Aorta (tissue), 5 donors: Measurements from ENCODE around the gene GRN. TPM values are rescaled to one million over a fixed set of nuclear protein-coding genes. Genes with fewer than 3 reads are reported as not detected.

Experiments used
- ATAC-seq: fragments of 200-7000 bp; cut with Tn5 transposase; one replicate; pipeline ENCODE4 v1.9.1; 2022; ENCODE audit warnings: moderate library complexity; ENCODE audit not compliant: low FRiP score
- DNase-seq, 2 donors: peaks; one replicate each; pipeline ENCODE4 v3.0.0-alpha.2; 2020
- H3K27ac ChIP-seq, 2 donors: one replicate each; pipeline ENCODE4 v1.5.1; 2013; ENCODE audit warnings: low read length in 2 of 2, mild to moderate bottlenecking in 2 of 2, moderate library complexity in 2 of 2, control low read depth in 1 of 2, inconsistent platforms in 1 of 2, low read depth in 1 of 2
- H3K27me3 ChIP-seq, 2 donors: one replicate each; pipeline ENCODE4 v1.6.1; 2013; ENCODE audit warnings: control low read depth in 1 of 2, low read length in 1 of 2, mild to moderate bottlenecking in 1 of 2, moderate library complexity in 1 of 2; ENCODE audit not compliant: insufficient read depth in 2 of 2, control insufficient read depth in 1 of 2
- H3K36me3 ChIP-seq, 2 donors: one replicate each; pipeline ENCODE4 v1.6.1; 2013; ENCODE audit warnings: control low read depth in 1 of 2, low read length in 1 of 2, mild to moderate bottlenecking in 1 of 2; ENCODE audit not compliant: insufficient read depth in 2 of 2, control insufficient read depth in 1 of 2
- H3K4me1 ChIP-seq, 2 donors: one replicate each; pipeline ENCODE4 v1.6.1; 2013; ENCODE audit warnings: low read length in 2 of 2, control low read depth in 1 of 2, mild to moderate bottlenecking in 1 of 2, moderate library complexity in 1 of 2; ENCODE audit not compliant: insufficient read depth in 2 of 2, control insufficient read depth in 1 of 2
- H3K4me3 ChIP-seq, 2 donors: one replicate each; pipeline ENCODE4 v1.5.1; 2013; ENCODE audit warnings: low read length in 2 of 2, control low read depth in 1 of 2, mild to moderate bottlenecking in 1 of 2
- H3K9me3 ChIP-seq: one replicate; pipeline ENCODE4 v1.6.1; 2013; ENCODE audit warnings: mild to moderate bottlenecking, low read length; ENCODE audit not compliant: control insufficient read depth
- WGBS, 2 donors: extraction: QIAGEN DNeasy Blood & Tissue Kit; methylation state at CpG; one replicate each; pipeline ENCODE4 v1.1.7; 2013; 5-methylcytosine and 5-hydroxymethylcytosine counted together
- intact Hi-C, 2 donors: fragments of 100-400 bp; cut with DNase I; formaldehyde crosslinking; loops; one replicate each; pipeline versions ENCODE4 v1.14.2 to v1.15.0; 2022
- long read RNA-seq, 2 donors: library from polyadenylated mRNA; unstranded; transcript quantifications; one replicate each; pipeline ENCODE4 v2.0.0, GENCODE V29; 2020 to 2021
- polyA plus RNA-seq, 2 donors: library from polyadenylated mRNA; stranded (reverse); fragments of 200-250 nt; gene quantifications; one replicate each; pipeline ENCODE4 v1.2.3, GENCODE V29; 2013
- total RNA-seq, 2 donors: library from RNA; stranded (reverse); fragmentation: NEBNext Ultra II Directional; extraction: Animal tissue kit (Norgen Biotek cat#: 25700); gene quantifications; one replicate each; pipeline ENCODE4 v1.2.1, GENCODE V29; 2021
- donor health status: healthy with polysubstance abuse.
- donor health status: Bipolar disorder and iron deficiency.
- donor health status: DM: no; HTN: no; CAD: no.
- donor health status: DM: no; HTN: no; CAD: no.
- donor health status: DM: yes; HTN: yes; CAD: no.

The GRN gene
- total RNA-seq (100 to 1,000 TPM; 162 to 248 TPM), polyA plus RNA-seq (100 to 1,000 TPM; 125 to 145 TPM)
- long read RNA-seq, donor 1, transcript GRN-201 (13 exons, 2,342 nt) = major isoform, 503 of 1,012 reads
- long read RNA-seq, donor 1, partial matches to known transcripts = 484 of 1,012 reads
- long read RNA-seq, donor 1, other reads (novel, unspliced or antisense) = 25 of 1,012 reads
- long read RNA-seq, donor 2, transcript GRN-201 (13 exons, 2,342 nt) = major isoform, 132 of 335 reads
- long read RNA-seq, donor 2, partial matches to known transcripts = 180 of 335 reads
- long read RNA-seq, donor 2, other reads (novel, unspliced or antisense) = 21 of 335 reads

DNA sequence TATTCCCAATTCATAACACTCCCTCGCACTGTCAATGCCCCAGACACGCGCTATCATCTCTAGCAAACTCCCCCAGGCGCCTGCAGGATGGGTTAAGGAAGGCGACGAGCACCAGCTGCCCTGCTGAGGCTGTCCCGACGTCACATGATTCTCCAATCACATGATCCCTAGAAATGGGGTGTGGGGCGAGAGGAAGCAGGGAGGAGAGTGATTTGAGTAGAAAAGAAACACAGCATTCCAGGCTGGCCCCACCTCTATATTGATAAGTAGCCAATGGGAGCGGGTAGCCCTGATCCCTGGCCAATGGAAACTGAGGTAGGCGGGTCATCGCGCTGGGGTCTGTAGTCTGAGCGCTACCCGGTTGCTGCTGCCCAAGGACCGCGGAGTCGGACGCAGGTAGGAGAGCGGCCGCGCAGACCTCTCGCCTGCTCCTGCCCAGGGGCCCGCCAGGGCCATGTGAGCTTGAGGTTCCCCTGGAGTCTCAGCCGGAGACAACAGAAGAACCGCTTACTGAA, at the start of gene GRN:
Gene GRN (plus strand): TSS at position 364 of the 515 bp plus-strand sequence. CDS start 3,863 bp downstream, outside the sequence.
- Histone ChIP-seq H3K4me3 (peak within 1 kb of the TSS; percentile 48 to 61), H3K9me3 (no peaks in the 10 kb centered on the region), H3K4me1 (peaks cover 0 to 3% of the 10 kb centered on the region in 2 donors), H3K27me3 (no peaks in the 10 kb centered on the region), H3K36me3 (no peaks in the 10 kb centered on the region), H3K27ac (peak within 1 kb of the TSS in 1 of 2 donors; percentile 60)
- intact Hi-C loops = loop anchor here in 1 of 2 donors (10.0 kb wide), 1 partner anchor 950 kb away; the partner anchor contains the start of gene ARL4D
- DNase-seq = peak; percentile 93 to 96
- ATAC-seq = peak; percentile 98
- 1% methylated on average over 26 of the region's 26 CpGs for WGBS, 2 donors

DNA sequence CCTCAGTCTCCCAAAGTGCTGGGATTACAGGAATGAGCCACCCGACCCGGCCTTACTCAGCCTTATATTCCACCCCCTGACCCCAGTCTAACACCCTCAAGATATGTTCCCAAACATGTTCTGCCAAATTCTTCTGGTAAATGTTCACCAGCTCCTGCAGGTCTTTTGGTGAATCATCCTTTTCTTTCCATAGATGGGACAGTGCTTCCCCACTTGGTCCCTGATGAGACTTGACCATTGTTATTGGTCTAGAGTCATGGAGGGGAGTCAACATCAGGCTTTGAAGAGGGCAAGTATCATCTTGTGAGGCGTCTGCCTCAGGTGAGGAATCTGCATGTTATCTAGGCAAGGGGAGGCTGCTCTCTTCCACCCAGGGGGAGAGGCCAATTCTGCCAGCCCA, 47.1 kb upstream of the GRN start:
- intact Hi-C loops = no loop called here

DNA sequence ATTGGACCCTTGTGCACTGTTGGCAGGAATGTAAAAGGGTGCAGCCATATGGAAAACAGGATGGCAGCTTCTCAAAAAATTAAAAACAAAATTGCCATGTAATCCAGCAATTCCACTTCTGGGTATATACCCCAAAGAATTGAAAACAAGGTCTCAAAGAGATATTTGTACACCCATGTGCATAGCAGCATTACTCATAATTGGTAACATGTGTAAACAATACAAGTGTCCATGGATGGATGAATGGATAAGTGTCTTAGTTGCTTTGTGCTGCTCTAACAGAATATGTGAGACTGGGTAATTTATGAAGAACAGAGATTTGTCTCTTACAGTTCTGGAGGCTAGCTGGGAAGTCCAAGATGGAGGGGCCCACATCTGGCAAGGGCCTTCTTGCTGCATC, 40.5 kb upstream of the GRN start:
- no peak for ATAC-seq
- DNase-seq = no peak
- no peaks in the 10 kb centered on the region for H3K4me1 ChIP-seq
- H3K4me3 ChIP-seq = no peak overlapping the region
- H3K27ac ChIP-seq = no peak overlapping the region
- no peaks in the 10 kb centered on the region for H3K9me3 ChIP-seq
- intact Hi-C loops = no loop called here
- H3K36me3 ChIP-seq = no peaks in the 10 kb centered on the region
- no peaks in the 10 kb centered on the region for H3K27me3 ChIP-seq

More for the DNA sequence above, 47.1 kb upstream of the GRN start:
- H3K4me3 ChIP-seq = no peak overlapping the region
- DNase-seq (no peak), ATAC-seq (no peak)
- no peaks in the 10 kb centered on the region for H3K4me1 ChIP-seq
- H3K27ac ChIP-seq = no peak overlapping the region
- H3K27me3 ChIP-seq = no peaks in the 10 kb centered on the region
- H3K9me3 ChIP-seq = no peaks in the 10 kb centered on the region
- no peaks in the 10 kb centered on the region for H3K36me3 ChIP-seq
- 75 to 76% methylated on average over 3 of the region's 3 CpGs for WGBS, 2 donors

DNA sequence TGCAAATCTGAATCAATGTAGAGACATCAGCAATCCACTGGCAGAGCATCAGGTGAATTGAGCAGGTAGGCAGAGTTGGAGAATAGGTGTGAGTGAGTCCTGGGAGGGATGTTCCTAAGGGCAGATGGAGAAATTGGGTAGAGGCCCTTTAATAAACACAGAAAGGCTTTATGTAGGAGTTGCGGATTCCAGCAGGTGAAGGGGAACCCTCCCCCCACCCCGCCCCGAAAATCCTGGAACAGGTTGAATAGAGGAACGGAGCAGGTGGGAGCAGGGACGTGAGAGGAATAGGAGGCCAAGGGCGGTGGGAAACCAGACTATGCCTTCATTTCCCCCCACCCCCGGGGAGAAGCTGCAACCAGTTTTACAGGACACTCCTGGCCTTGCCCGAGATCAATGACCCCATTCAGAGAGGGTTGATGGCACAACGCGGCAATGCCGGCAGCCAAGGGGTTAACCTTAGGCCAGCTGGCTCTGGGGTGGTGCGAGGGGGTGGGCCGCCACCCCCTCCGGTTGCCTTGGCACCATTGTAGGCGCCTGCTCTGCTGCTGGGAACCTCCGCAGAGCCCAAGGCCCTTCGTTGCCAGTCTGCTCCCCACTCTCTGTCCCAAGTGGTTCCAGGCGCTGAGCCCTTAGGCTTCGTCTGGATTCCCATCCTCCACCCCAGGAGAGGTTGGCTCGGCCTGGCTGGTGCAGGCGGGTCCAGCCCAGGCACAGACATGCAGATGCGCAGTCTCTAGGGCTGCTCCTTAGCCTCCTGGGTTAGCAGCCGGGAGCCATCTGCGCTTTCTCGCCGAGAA, 37.5 kb upstream of the GRN start:
- DNase-seq (peak in 1 of 2 donors; percentile 77), ATAC-seq (peak; percentile 53)
- 1 to 2% methylated on average over 26 of the region's 26 CpGs for WGBS, 2 donors
- H3K27ac ChIP-seq = no peak overlapping the region
- H3K4me1 ChIP-seq = no peaks in the 10 kb centered on the region
- no peaks in the 10 kb centered on the region for H3K27me3 ChIP-seq
- H3K9me3 ChIP-seq = no peaks in the 10 kb centered on the region
- no peak overlapping the region for H3K4me3 ChIP-seq
- intact Hi-C loops = no loop called here
- no peaks in the 10 kb centered on the region for H3K36me3 ChIP-seq

GRCh38 chr17:44308320-44308818, 36.7 kb upstream of the GRN start, which contains the start of gene RUNDC3A:
RUNDC3A (plus strand) TSS chr17:44308601; CDS start chr17:44308833, 232 bp downstream.
- Histone ChIP-seq H3K27me3 (no peaks in the 10 kb centered on the region), H3K4me1 (no peaks in the 10 kb centered on the region), H3K27ac (no peak within 1 kb of the TSS), H3K4me3 (no peak within 1 kb of the TSS), H3K36me3 (no peaks in the 10 kb centered on the region), H3K9me3 (no peaks in the 10 kb centered on the region)
- intact Hi-C loops = no loop called here
- ATAC-seq (peak; percentile 94), DNase-seq (peak; percentile 90 to 96)
- 1% methylated on average over 27 to 39 of the region's 39 CpGs for WGBS, 2 donors

DNA sequence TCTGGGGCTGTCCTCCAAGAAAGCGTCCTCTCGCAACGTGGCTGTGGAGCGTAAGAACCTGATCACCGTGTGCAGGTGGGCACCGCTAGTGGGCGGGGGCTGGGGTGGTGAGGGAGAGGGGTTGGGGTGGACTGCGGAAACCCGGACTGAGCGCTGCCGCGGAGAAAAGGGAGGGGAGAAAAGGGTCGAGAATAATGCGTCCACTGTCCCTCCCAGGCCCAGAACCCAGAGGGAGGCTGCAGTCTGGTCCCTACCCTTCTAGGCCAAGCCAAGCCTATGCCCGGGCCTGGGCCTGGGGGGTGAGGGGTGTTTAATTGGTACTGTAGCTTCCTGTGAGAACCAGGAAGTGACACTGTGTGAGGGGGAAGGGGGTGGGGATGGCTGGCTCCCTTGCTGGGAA, 36.2 kb upstream of the GRN start:
- H3K9me3 ChIP-seq = no peaks in the 10 kb centered on the region
- DNase-seq = no peak
- ATAC-seq = peak; percentile 8
- H3K27me3 ChIP-seq = no peaks in the 10 kb centered on the region
- H3K4me1 ChIP-seq = no peaks in the 10 kb centered on the region
- intact Hi-C loops = no loop called here
- H3K4me3 ChIP-seq = no peak overlapping the region
- H3K27ac ChIP-seq = no peak overlapping the region
- 1% methylated on average over 15 of the region's 15 CpGs for WGBS, 2 donors
- H3K36me3 ChIP-seq = no peaks in the 10 kb centered on the region

DNA sequence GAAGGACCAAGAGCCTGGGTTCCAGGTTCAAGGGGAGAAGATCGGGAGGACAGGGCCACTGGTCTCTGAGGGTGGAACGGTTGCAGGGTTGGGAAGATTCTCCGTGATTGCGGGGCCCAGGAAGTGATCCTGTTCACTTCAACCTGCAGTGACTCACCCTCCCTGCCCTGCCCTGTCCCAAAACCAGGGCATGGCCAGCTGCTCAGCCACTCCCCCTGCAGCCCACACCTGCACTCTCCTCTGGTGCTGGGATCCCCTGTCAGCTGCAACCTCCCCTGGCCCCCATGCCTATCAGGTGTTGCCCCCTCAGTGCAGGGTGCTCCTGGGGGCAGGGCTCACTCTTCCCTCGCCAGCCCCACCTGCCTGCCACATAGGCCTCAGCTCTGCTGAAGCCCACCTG, 35.6 kb upstream of the GRN start:
- no peaks in the 10 kb centered on the region for H3K36me3 ChIP-seq
- ATAC-seq (no peak), DNase-seq (no peak)
- no peaks in the 10 kb centered on the region for H3K4me1 ChIP-seq
- WGBS, 2 donors = 61 to 83% methylated on average over 4 to 5 of the region's 5 CpGs
- H3K27me3 ChIP-seq = no peaks in the 10 kb centered on the region
- no peak overlapping the region for H3K4me3 ChIP-seq
- no peak overlapping the region for H3K27ac ChIP-seq
- intact Hi-C loops = no loop called here
- no peaks in the 10 kb centered on the region for H3K9me3 ChIP-seq

DNA sequence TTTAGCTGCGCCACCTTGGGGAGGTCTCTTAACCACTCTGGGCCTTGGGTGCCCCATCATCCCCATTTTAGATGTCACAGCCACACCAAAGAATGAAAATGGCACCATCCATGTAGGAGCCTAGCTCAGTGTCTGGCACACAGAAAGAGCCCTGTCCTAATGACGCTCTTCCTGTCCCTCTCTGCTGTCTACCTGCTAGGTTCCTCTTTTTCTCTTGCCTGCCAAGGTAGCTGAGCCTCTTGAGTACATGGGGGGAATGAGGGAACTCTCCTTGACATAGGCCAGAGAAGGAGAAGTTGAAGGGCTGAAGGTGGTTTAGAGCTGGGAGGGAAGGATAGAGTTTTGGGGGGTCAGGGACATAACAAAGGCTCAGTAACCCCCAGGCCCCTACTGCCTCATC, 34.9 kb upstream of the GRN start:
- Histone ChIP-seq H3K27ac (no peak overlapping the region), H3K4me1 (no peaks in the 10 kb centered on the region), H3K27me3 (no peaks in the 10 kb centered on the region), H3K36me3 (no peaks in the 10 kb centered on the region), H3K9me3 (no peaks in the 10 kb centered on the region), H3K4me3 (no peak overlapping the region)
- WGBS, 2 donors = 89 to 92% methylated on average over 2 of the region's 2 CpGs
- intact Hi-C loops = no loop called here
- no peak for ATAC-seq
- no peak for DNase-seq
